Hepatocyte (in vitro differentiated cells): ENCODE data around the gene ZNF423.

ENCODE experiments used
- EZH2 ChIP-seq: fragments of 200-600 bp; sonication (generic); IDR thresholded peaks from 2 replicates; pipeline ENCODE4 v1.6.1; 2016; ENCODE audit warnings: antibody characterized with exemption, mild to moderate bottlenecking, borderline replicate concordance
- EZH2phosphoT487 ChIP-seq: fragments of 200-600 bp; sonication (generic); IDR thresholded peaks from one replicate; pipeline ENCODE4 v1.6.1; 2018; ENCODE audit warnings: antibody characterized with exemption, mild to moderate bottlenecking, low read depth, moderate library complexity; ENCODE audit not compliant: unreplicated experiment, severe bottlenecking
- TF ChIP-seq, protein P1 (sequence below): fragments of 200-600 bp; sonication (generic); IDR thresholded peaks from 2 replicates; pipeline ENCODE4 v1.5.1; 2016; ENCODE audit warnings: antibody characterized with exemption, mild to moderate bottlenecking; ENCODE audit not compliant: poor library complexity

DNA sequence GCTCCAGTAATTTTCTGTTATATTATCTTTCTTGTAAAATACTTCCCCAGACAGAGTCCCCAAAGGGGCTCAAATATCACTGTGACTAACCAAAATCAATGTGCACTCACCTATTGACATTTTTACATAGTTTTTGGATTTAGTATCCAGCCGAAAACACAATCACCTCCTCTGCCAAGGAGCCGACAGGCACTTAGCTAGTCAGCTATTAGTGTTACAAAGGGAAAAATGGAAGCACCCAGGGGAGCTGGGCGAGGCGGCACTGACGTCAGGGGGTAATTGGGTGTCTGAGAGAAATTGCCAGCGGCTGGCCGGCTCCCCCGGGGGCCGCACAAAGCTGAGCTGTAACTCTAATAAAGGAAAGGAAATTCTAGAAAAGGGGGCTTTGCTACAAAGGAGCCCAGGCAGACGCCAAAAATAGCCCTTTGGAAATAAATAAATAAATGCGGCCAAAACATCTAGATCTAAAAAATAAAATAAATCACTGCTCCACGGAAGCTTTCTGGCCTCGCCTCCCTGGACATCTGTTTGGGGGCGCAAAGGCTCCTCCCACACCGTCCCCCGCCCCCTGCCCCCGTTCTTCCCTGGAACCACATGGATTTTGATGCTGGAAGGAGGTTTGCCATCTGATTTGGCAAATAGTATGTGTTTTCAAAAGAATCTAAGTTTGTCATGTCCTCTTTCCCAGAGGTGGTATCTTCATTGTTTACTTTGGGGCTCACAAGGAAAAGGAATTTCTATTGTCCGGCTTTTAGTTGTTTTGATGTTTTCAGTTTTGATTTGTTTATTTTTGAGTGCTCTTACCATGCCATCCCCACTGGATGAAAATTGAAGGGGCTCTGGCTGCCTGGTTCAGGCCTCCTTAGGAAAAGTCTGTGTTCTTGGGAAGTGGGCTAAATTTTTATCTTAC is 156.7 kb downstream of the ZNF423 start:
- TF ChIP-seq, protein P1, sequence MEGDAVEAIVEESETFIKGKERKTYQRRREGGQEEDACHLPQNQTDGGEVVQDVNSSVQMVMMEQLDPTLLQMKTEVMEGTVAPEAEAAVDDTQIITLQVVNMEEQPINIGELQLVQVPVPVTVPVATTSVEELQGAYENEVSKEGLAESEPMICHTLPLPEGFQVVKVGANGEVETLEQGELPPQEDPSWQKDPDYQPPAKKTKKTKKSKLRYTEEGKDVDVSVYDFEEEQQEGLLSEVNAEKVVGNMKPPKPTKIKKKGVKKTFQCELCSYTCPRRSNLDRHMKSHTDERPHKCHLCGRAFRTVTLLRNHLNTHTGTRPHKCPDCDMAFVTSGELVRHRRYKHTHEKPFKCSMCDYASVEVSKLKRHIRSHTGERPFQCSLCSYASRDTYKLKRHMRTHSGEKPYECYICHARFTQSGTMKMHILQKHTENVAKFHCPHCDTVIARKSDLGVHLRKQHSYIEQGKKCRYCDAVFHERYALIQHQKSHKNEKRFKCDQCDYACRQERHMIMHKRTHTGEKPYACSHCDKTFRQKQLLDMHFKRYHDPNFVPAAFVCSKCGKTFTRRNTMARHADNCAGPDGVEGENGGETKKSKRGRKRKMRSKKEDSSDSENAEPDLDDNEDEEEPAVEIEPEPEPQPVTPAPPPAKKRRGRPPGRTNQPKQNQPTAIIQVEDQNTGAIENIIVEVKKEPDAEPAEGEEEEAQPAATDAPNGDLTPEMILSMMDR = no peak
- TF ChIP-seq EZH2 (no peak), EZH2phosphoT487 (no peak)
